PC-9 (cell line): ENCODE data around the gene TLK2.

Experiments used
- CTCF ChIP-seq: fragments of 200-600 bp; sonication (generic); conservative IDR thresholded peaks from 2 replicates; pipeline ENCODE4 v1.6.1; 2017; ENCODE audit warnings: mixed run types, antibody characterized with exemption, mild to moderate bottlenecking, moderate library complexity
- EZH2 ChIP-seq: fragments of 200-600 bp; sonication (generic); IDR thresholded peaks from 2 replicates; pipeline ENCODE4 v1.8.0; 2017; ENCODE audit warnings: antibody characterized with exemption, low read depth

GRCh38 chr17:62656446-62656845 lies 177.8 kb downstream of the TLK2 start:
- TF ChIP-seq CTCF, result no peak
- no peak for TF ChIP-seq EZH2
